22Rv1 (cell line): ENCODE results near the gene CTSK.

Experiments
- ZFX ChIP-seq: fragments of 450-650 bp; IDR thresholded peaks from 2 replicates; pipeline ENCODE4 v1.6.1; 2017; ENCODE audit warnings: antibody characterized with exemption, borderline replicate concordance
- TF ChIP-seq, protein P1 (sequence below): fragments of 450-650 bp; IDR thresholded peaks from 2 replicates; pipeline ENCODE4 v1.5.1; 2017; ENCODE audit warnings: mild to moderate bottlenecking

DNA sequence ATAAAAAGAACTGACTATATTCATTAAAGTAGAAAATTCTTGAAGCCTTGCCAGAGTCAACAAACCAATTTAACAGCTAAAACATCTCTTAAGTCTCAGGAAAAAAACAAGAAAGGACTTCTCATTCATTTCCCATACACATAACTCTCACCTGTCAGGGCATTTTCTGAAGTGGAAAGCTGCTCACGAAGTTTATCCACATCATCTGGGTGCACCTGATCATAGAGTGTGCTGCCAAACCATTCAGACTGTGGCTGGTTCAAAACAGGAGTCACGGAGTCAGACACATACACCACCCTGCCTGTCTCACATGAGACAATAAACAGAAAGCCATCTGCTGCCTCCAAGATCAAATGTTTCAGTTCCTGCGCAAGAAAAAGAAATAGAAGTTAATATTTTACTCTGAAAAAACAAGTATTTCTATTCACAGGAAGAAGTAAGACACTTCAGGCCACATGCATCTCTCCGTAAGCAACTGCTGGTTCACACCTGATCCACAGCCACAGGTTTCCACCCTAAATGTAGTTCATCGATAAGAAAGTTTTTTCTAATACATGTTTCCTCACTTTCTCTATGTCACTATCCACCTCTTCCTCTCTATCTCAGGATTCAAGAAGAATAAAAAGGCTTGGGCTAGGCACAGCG is 28.2 kb upstream of the CTSK start:
- TF ChIP-seq, protein P1, sequence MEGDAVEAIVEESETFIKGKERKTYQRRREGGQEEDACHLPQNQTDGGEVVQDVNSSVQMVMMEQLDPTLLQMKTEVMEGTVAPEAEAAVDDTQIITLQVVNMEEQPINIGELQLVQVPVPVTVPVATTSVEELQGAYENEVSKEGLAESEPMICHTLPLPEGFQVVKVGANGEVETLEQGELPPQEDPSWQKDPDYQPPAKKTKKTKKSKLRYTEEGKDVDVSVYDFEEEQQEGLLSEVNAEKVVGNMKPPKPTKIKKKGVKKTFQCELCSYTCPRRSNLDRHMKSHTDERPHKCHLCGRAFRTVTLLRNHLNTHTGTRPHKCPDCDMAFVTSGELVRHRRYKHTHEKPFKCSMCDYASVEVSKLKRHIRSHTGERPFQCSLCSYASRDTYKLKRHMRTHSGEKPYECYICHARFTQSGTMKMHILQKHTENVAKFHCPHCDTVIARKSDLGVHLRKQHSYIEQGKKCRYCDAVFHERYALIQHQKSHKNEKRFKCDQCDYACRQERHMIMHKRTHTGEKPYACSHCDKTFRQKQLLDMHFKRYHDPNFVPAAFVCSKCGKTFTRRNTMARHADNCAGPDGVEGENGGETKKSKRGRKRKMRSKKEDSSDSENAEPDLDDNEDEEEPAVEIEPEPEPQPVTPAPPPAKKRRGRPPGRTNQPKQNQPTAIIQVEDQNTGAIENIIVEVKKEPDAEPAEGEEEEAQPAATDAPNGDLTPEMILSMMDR, result no peak
- no peak for TF ChIP-seq ZFX
